ENCODE results near the gene AHNAK.
A peak's percentile ranks its signal among the peaks of the same experiment; 100 is the strongest.

The AHNAK gene

GRCh38 chr11:62542111-62542745, 4.4 kb downstream of the AHNAK start:
- Histone ChIP-seq H3K4me3 (replicated peaks; ENCODE audit: insufficient read depth, low read length) (no peak overlapping the region), H3K27ac (replicated peaks) (no peak overlapping the region), H3K27me3 (ENCODE audit: insufficient read depth, poor library complexity, severe bottlenecking) (no peaks in the 10 kb centered on the region)
- no peak for TF ChIP-seq POLR2AphosphoS5 (IDR thresholded peaks at IDR 0.05; ENCODE audit: low read depth)
- DNase-seq (ENCODE audit: low read depth in 1 of 2, low spot score in 1 of 2) = no peak

GRCh38 chr11:62540804-62541701, 5.6 kb downstream of the AHNAK start:
- no peak for DNase-seq (ENCODE audit: low read depth in 1 of 2, low spot score in 1 of 2)
- TF ChIP-seq SPI1 (IDR thresholded peaks at IDR 0.05; ENCODE audit: borderline replicate concordance, low read depth) (no peak), CTCF (IDR thresholded peaks at IDR 0.05; ENCODE audit: insufficient read depth, low read length) (no peak)
- Histone ChIP-seq H3K27ac (replicated peaks) (no peak overlapping the region), H3K27me3 (ENCODE audit: insufficient read depth, poor library complexity, severe bottlenecking) (no peaks in the 10 kb centered on the region), H3K4me3 (replicated peaks; ENCODE audit: insufficient read depth, low read length) (peak overlapping the region; percentile 23)

GRCh38 chr11:62539238-62539925, 7.2 kb downstream of the AHNAK start:
- Histone ChIP-seq H3K27ac (replicated peaks) (no peak overlapping the region), H3K4me3 (replicated peaks; ENCODE audit: insufficient read depth, low read length) (no peak overlapping the region), H3K27me3 (ENCODE audit: insufficient read depth, poor library complexity, severe bottlenecking) (no peaks in the 10 kb centered on the region)
- peak in 1 of 2 experiments; percentile 31 for DNase-seq (ENCODE audit: low read depth in 1 of 2, low spot score in 1 of 2)
- TF ChIP-seq POLR2AphosphoS5 (IDR thresholded peaks at IDR 0.05; ENCODE audit: low read depth) = no peak
- TF ChIP-seq SPI1 (IDR thresholded peaks at IDR 0.05; ENCODE audit: borderline replicate concordance, low read depth) = no peak
- TF ChIP-seq CTCF (IDR thresholded peaks at IDR 0.05; ENCODE audit: insufficient read depth, low read length) = no peak
- TF ChIP-seq GABPA (IDR thresholded peaks at IDR 0.05; ENCODE audit: low read depth) = no peak
- TF ChIP-seq REST (IDR thresholded peaks at IDR 0.05; ENCODE audit: insufficient replicate concordance, low read depth) = no peak

- no peak for DNase-seq (ENCODE audit: low read depth in 1 of 2, low spot score in 1 of 2)
- H3K27me3 ChIP-seq (ENCODE audit: insufficient read depth, poor library complexity, severe bottlenecking) = no peaks in the 10 kb centered on the region
- no peak overlapping the region for H3K27ac ChIP-seq (replicated peaks)
These were observed 8.0 kb downstream of the AHNAK start for GRCh38 chr11:62538470-62539237.

GRCh38 chr11:62536301-62536957, 10.2 kb downstream of the AHNAK start:
- no peak for DNase-seq (ENCODE audit: low read depth in 1 of 2, low spot score in 1 of 2)
- TF ChIP-seq SPI1 (IDR thresholded peaks at IDR 0.05; ENCODE audit: borderline replicate concordance, low read depth) = no peak
- TF ChIP-seq CTCF (IDR thresholded peaks at IDR 0.05; ENCODE audit: insufficient read depth, low read length) = no peak
- no peak for TF ChIP-seq POLR2AphosphoS5 (IDR thresholded peaks at IDR 0.05; ENCODE audit: low read depth)
- TF ChIP-seq REST (IDR thresholded peaks at IDR 0.05; ENCODE audit: insufficient replicate concordance, low read depth) = no peak
- no peak for TF ChIP-seq GABPA (IDR thresholded peaks at IDR 0.05; ENCODE audit: low read depth)
- Histone ChIP-seq H3K27ac (replicated peaks) (no peak overlapping the region), H3K27me3 (ENCODE audit: insufficient read depth, poor library complexity, severe bottlenecking) (no peaks in the 10 kb centered on the region), H3K4me3 (replicated peaks; ENCODE audit: insufficient read depth, low read length) (no peak overlapping the region)

More at GRCh38 chr11:62538470-62539237, 8.0 kb downstream of the AHNAK start:
- no peak for TF ChIP-seq GABPA (IDR thresholded peaks at IDR 0.05; ENCODE audit: low read depth)
- H3K4me3 ChIP-seq (replicated peaks; ENCODE audit: insufficient read depth, low read length) = no peak overlapping the region
